GM19397 (cell line): Measurements from ENCODE around the gene ALKBH4.
"Not testable (repeated sequence)": the region's sequence is repeated elsewhere in the genome, so short reads cannot be mapped to it uniquely, and the experiment has no call there.

Source experiments
- ATAC-seq: cut with Tn5 transposase; IDR thresholded peaks from one replicate; pipeline ENCODE4 v1.9.1; 2021; ENCODE audit warnings: mild to moderate bottlenecking, moderate library complexity; ENCODE audit not compliant: unreplicated experiment

The ALKBH4 gene

DNA sequence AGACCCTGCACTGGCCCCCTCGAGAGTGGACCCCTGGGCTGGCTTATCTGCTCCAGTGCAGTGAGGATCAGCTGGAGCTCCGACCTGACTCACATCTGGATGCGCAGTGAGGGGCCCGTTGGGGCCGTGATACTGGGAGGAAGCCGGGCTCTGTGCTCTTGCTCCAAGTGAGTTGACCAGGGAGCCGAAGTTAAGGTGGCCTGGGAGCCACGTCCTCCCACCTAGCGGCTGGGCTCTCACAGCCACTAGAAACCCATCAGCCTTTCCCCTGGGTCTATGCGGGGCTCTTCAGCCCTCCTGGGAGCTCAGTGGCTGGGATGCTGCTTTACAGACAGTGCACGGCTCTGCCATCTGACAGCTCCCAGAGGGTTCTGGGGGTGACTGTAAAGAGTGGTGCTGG, 9.1 kb downstream of the ALKBH4 start:
- ATAC-seq: no peak

DNA sequence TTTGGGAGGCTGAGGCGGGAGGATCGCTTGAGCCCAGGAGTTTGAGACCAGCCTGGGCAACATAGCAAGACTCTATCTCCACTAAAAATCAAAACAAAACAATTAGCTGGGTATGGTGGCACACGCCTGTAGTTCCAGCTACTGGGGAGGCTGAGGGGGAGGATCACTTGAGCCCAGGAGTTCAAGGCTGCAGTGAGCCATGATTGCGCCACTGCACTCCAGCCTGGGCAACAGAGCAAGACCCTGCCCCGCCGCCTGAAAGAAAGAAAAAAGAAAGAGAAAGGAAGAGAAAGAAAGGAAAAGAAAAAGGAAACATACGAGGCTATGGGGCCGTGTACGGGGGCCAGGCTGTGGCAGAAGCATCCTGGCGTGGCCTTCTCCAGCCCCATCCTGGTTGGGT, 9.7 kb downstream of the ALKBH4 start:
- not testable (repeated sequence) for ATAC-seq

DNA sequence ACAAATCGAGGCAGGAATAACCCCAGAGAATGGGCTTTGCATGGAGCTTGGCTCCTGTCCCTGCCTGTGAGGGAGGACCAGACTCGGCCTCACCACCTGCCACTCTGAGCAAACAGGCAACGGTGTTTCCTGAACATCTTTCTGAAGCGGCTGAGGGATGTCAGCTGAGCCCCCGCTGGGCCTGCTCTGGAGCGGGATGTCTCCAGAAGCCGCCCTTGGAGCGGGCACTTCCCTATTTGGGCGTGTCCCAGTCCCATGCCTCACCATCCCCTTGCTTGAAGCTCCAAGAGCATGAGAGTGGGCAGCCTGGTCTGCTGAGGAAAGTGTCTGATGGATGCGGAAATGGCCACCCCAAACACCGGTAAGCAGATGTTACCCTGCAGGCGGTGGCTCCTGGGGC, 10.2 kb downstream of the ALKBH4 start:
- ATAC-seq: no peak

DNA sequence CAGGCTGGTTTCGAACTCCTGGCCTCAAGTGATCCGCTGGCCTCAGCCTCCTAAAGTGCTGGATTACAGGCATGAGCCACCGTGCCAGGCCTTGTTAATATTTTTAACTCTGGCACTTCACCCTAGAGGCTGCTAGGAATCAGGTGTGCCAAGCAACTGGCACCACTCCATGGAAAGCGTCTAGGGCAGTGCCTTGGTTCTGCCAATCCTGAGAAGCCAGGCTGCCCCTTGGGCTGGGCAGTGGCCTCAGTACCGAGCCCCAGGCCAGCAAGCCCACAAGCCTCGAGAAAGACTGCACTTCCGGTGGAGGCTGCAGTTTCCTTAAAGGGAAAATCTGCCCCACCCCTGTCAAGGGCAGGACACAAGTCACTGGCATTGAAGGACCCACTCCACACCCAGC, 11.3 kb downstream of the ALKBH4 start:
- no peak for ATAC-seq

DNA sequence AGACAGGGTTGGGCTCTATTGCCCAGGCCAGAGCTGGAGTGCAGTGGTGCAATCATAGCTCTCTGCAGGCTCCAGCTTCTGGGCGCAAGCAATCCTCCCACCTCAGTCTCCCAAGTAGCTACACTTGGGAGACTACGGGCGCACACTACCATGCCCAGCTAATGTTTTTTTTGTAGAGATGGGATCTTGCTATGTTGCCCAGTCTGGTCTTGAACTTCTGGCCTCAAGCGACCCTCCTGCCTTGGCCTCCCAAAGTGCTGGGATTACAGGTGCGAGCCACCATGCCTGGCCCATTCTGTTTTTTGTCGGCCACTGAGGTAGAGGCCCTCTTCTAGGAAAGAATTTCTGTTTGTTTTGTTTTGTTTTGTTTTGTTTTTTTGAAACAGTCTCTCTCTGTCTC, 12.2 kb downstream of the ALKBH4 start:
- no peak for ATAC-seq

DNA sequence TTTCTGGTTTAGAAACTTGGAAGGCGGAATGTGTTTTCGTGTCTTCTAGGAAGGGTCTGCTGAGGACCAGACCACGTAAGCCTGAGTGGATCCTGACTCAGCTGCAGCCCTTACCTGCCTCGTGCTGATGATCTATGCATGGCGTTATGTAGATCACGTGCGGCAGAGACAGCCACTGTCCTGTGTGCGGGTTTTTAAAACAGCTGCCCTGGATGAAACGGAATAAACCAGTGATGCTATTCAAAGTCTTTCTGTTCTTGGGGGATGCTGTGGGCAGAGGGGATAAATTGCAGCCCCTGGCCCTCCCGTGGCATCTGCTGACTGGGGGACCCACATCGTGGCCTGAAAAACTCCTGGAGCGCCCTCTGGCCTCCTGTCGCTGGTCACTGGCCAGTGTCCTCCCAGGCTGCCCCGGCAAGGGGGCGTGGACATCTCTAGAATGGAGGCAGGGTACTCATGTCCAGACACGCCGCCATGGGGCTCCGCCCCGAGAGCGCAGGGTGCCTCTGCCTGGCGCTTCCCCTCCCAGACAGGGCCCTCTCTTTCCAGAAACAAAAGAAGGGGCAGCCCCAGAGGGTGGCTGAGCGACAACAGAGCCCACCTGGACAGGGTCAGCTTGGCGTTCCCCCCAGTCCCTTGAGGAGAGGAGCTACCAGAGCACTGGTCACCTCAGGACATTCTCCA, 13.2 kb downstream of the ALKBH4 start:
- no peak for ATAC-seq

DNA sequence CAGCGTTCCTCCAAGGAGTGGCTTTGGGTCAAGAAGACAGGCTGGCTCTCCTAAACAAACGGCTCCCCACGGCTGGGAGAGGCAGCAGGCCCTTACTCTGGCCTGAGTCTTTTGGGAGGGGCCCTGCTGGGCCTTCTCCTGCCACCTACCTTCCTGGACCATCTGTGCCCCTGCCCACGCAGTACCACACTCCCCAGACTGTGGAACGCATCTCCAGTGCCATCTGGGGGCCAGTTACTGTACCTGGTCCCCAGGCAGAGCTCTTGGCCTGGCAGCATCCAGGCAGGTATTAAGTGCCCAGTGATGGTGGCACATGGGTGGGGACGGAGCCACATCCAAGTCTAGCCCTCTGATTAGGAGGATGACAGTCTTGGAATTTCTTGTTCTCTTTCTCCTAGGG, 14.4 kb downstream of the ALKBH4 start:
- no peak for ATAC-seq

DNA sequence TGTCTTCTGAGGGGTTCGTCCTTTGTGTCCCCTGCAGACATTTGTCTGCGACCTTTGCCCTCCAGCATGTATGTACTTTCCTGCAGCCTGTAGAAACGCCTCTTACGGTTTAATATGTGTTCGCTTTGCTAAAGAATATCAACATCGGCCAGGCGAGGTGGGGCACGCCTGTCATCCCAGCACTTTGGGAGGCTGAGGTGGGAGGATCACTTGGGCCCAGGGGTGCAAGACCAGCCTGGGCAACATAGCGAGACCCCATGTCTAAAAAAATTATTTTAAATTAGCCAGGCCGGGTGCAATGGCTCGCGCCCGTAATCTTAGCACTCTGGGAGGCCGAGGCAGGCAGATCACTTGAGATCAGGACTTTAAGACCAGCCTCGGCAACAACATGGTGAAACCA, 15.5 kb downstream of the ALKBH4 start:
- no peak for ATAC-seq

DNA sequence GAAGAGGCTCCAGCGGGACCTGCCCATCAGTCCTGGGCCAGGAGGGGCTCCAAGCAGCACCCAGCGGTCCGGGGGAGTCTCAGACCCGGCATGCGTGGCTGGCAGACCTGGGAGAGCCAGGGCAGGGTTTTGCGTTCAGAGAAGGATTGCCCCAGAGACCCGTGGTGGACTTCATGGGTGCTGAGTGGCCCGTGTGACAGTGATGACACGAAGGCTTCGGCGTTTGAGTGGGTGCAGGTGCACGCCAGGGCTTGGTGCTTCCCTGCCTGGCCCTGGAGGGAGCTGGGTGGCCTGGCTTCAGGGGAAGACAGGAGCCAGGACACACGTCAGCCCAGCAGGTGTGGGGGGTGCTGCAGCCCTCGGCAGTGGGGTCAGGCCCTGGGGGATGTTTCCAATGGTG, 17.4 kb downstream of the ALKBH4 start:
- ATAC-seq: no peak

DNA sequence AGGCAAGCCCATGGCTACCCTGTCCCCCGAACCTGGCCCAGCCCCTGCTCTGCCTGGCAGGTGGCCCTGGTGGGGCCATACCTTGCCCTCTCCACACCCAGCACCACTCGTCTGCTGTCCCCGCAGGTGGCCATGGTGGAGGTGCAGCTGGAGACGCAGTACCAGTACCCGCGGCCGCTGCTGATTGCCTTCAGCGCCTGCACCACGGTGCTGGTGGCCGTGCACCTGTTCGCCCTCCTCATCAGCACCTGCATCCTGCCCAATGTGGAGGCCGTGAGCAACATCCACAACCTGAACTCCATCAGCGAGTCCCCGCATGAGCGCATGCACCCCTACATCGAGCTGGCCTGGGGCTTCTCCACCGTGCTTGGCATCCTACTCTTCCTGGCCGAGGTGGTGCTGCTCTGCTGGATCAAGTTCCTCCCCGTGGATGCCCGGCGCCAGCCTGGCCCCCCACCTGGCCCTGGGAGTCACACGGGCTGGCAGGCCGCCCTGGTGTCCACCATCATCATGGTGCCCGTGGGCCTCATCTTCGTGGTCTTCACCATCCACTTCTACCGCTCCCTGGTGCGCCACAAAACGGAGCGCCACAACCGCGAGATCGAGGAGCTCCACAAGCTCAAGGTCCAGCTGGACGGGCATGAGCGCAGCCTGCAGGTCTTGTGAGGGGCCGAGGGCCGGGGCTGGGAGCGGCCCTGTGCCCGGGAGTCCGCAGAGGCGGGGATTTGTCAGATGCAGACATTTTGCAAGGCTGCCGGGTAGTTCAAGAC, 18.1 kb downstream of the ALKBH4 start:
- ATAC-seq: no peak

DNA sequence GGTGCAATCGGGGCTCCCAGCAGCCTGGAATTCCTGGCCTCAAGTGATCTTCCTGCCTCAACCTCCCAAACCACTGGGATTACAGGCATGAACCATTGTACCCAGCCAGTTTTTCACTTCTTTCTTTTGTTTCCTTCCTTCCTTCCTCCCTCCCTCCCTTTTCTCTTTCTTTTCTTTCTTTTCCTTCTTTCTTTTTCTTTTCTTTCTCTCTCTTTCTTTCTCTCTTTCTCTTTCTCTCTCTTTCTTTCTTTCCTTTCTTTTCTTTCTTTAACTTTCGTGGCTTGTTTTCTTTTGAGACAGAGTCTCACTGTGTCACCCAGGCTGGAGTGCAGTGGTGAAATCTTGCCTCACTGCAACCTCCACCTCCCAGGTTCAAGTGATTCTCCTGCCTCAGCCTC, 19.0 kb downstream of the ALKBH4 start:
- ATAC-seq: no peak

DNA sequence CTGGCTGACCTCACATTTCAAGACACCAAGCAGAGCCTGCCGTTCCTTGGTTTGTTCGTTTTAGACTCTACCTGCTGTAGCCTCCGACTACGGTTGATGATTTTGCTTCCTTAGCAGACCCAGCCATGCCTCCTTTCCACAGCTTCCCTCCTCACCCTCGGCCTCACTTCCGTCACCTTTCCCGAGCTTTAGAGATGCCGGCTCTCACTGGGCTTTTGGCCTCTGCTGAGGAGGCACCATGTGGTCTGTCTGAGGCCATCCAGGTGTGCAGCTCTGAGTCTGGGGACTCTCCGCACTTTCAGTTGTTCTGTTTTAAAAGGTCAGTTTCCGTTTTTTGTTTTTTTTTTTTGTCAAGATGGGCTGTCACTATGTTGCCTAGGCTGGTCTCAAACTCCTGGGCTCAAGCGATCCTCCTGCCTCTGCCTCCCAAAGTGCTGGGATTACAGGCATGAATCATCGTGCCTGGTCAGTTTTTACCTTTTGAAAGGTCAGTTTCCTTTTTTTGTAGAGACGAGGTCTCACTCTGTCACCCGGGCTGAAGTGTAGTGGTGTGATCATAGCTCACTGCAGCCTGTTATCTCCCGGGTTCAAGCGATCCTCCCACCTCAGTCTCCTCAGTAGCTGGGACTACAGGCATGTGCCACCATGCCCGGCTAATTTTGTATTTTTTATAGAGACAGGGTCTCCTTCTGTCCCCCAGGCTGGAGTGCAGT, 19.5 kb downstream of the ALKBH4 start:
- no peak for ATAC-seq

DNA sequence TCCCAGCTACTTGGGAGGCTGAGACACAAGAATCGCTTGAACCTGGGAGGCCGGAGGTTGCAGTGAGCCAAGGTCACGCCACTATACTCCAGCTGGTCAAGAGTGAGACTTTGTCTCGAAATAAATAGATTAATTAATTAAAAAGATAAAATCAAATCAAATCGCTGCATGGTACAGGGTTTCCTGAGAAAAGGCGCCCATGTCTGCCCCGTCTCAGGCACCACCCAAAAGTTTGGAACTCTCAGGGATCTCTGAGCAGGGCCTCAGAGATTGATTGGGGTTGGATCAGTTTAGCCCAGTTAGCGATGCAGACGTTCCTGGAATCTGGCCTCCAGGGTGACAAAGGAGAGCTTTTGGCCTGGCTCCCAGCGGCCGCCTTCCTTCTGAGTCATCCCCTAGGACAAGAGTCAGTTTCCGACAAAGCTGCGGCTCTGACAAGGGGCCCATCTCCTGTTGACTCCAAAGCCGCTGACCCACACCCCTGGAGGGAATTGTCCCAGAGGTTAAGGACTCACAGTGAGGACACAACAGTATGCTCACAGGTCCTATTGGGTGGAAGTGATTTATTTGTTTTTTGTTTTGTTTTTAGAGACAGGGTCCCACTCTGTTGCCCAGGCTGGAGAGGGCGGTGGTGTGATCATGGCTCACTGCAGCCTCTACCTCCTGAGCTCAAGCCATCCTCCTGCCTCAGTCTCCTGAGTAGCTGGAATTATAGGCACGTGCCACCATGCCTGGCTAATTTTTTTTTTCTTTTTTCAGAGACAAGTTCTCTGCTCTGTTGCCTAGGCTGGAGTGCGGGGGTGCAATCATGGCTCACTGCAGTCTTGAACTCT, 24.5 kb downstream of the ALKBH4 start:
- ATAC-seq: no peak

DNA sequence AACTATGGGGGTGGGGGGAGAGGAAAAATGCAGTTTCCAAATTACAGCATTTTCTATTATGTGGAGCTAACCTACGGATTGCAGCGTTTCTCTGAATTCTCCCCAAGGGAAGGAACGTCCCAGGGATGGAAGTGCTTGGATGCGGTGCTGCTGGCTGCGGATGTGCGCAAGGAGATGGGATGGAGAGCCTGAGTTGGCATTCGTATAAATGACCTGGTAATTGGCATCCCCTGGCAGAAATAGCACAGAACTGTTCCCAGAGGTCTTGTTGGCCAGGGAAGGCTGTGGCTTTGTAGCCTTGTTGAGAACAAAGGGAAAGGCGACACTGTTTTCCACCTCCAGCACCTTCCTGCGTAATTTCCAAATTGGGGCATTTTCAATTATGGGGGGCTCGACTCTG, 28.5 kb downstream of the ALKBH4 start:
- ATAC-seq: no peak

DNA sequence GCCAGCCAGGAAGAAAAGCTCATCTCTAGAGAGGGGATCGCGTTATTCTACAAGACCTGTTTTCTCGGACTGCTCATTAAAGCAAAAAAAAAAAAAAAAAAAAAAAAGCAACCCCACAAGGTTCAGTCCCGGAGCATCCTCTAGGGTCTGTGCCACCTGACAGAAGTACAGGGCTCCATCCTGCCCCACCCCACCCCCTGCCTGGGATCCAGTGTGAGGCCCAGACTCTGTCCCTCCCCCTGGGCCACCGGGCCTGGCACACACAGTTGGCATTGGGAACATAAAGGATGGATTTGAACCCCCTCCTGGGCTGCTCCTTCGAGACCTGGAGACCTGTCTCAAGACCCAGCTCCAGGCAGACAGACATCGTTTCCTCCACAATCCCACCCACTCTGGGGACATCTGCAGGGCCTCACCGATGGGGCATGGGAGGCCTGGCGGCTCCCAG, 30.6 kb downstream of the ALKBH4 start:
- no peak for ATAC-seq

DNA sequence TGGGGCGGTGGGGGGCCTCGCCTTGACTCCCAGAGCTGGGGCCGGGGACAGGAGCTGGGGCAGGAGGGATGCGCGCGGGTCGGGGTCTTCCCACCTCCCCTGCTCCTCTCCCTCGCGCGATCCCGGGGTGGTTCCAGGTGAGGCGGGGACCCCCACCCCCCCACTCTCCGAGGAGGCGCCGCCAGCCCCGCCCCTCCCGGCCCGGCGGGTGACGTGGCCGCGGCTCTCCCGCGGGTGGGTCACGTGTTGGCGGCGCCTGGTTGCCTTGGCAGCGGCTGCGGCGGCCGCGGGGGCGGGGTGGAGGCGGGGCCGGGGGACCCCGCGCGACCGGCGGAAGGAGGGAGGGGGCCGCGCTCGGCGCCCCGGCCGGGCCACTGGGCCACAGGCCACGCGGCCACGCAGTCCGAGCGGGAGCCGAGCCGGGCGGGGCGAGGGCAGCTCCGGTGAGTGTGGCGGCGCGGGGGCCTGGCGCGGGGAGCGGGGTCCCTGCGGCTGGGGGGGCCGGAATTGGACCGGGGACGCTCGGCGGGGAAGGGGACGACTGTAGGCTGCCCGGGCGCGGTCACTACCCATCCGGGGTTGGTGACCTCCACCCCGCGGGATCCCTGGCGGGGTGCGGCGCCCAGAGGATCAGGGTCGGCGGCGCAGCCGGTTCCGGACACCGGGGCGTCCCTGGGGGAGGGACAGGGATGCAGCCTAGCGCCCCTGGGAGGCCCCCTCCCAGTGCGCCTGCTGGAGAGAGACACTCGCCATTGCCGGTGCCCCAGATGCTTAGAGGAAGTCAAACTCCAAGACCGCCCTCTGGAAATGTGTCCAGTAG, 31.2 kb downstream of the ALKBH4 start, which contains the start of gene ORAI2:
ORAI2 (plus strand) TSS at position 357 of the 820 bp plus-strand sequence. CDS start 5,382 bp downstream, outside the sequence.
- ATAC-seq: peak; percentile 68

DNA sequence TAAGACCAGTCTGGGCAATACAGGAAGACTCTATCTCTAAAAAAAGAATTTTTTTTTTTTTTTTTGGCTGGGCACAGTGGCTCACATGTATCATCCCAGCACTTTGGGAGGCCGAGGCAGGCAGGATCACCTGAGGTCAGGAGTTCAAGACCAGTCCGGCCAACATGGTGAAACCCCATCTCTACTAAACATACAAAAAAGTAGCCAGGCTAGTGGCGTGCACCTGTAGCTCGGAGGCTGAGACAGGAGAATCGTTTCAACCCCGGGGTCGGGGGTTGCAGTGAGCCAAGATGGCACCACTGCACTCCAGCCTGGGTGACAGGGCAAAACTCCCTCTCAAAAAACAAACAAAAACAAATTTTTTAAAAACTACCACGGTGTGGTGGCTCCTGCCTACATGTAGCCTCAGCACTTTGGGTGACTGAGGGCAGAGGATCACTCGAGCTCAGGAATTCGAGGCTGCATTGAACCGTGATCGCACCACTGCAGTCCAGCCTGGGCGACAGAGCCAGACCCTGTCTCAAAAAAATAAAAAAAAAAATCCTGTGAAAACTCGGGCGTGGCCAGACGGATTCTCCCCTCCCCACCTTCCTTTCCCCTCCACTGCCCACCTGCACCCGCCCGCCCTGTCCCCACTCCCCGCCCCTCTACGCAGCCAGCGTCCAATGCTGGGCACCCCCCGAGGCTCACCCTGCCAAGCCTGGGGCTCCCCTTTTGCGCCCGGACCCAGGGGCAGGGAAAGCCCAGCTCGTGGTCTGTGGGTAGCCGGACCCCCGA, 32.0 kb downstream of the ALKBH4 start:
- peak; percentile 30 for ATAC-seq

DNA sequence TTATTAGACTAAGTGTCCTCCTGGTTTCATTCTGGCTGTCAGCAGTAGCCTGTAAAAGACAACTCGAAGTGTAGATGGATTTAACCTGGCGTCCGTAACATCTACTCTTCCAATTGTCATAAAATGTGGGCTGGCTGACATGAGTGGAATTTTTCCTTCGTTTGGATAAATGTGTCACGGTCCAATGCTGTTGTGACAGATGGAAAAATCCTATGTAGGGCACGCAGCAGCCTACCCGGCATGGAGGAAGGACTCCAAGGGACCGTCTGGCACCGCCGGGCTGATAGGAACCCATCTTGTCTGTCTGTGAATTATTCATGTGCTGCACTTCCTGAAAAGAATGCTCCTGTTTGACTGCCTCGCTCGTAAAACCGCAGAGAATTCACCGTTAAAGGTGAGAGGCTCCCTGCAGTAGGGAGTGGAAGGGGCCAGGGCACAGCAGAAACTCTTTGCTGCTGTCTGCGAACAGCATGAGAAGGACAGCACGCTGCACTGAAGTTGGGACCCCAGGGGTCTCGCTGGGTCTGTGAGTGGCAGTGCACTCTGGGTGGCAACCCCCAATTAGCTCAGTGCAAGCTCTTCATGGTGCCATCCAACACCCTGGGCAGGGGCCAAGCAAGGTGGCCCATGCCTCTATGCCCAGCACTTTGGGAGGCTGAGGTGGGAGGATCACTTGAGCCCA, 32.9 kb downstream of the ALKBH4 start:
- no peak for ATAC-seq
